Measurements from ENCODE around the gene CES3. TPM values are rescaled to one million over a fixed set of nuclear protein-coding genes. Genes with fewer than 3 reads are reported as not detected.
A peak's percentile ranks its signal among the peaks of the same experiment; 100 is the strongest.

Gene CES3
- total RNA-seq, 1 experiment from 2014 or later, result 3.7 TPM

DNA sequence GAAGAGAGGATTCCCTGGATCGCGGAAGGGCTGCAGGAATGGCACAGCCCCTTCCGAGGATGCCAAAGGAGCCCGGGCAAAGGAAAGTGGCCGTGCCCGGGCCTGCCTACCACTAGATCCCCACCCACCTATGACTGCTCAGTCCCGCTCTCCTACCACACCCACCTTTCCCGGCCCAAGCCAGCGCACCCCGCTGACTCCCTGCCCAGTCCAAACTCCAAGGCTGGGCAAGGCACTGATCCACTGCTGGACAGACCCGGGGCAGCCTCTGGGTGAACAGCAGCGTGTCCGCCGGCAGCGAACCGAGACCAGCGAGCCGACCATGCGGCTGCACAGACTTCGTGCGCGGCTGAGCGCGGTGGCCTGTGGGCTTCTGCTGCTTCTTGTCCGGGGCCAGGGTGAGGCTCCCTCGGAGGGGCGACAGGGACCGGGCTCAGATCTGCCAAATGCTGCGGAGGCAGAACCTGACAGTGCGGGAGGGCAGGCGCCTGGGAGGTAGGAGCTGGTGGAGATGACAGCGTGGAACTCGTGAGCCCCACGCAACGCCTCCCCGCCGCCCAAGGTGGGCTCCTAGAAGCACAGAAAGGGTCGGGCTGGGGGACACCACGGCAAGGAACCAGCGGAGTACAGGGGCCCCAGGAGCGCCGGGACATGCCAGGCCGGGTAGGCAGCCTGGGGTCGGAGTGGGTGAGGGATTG, 25.6 kb upstream of the CES3 start, which contains the start of gene CES2:
CES2 (plus strand) TSS at position 203 of the 698 bp plus-strand sequence; CDS start at position 323, 120 bp downstream.
- Histone ChIP-seq H3K79me1 (ENCODE audit: insufficient read depth, low read depth, low read length, poor library complexity, severe bottlenecking) (no peaks in the 10 kb centered on the region), H3K4me2 (ENCODE audit: insufficient read depth, insufficient read length, low read length) (peak within 1 kb of the TSS; percentile 95), H3K27ac (ENCODE audit: insufficient read length, low read depth, low read length) (no peak within 1 kb of the TSS), H3K4ac (ENCODE audit: low read depth, low read length) (no peak within 1 kb of the TSS), H3K4me1 (ENCODE audit: insufficient read depth, low read length) (no peaks in the 10 kb centered on the region), H3K9ac (ENCODE audit: extremely low read depth, insufficient read length, low read length) (peak within 1 kb of the TSS; percentile 66), H4K5ac (ENCODE audit: insufficient read length, low read depth, low read length) (no peak within 1 kb of the TSS), H2BK5ac (ENCODE audit: insufficient read length, low read length) (no peak within 1 kb of the TSS), H2AK5ac (ENCODE audit: insufficient read length, low read length) (no peak within 1 kb of the TSS), H3K14ac (ENCODE audit: insufficient read depth, low read length) (peak within 1 kb of the TSS; percentile 82), H4K91ac (ENCODE audit: insufficient read length, low read depth, low read length) (no peak within 1 kb of the TSS), H3K18ac (ENCODE audit: insufficient read length, low read depth, low read length) (peak within 1 kb of the TSS; percentile 27), H3K23ac (ENCODE audit: insufficient read length, low read depth, low read length) (no peak within 1 kb of the TSS), H2BK20ac (ENCODE audit: low read depth, low read length, poor library complexity, severe bottlenecking) (no peak within 1 kb of the TSS), H2BK15ac (ENCODE audit: low read depth, low read length) (no peak within 1 kb of the TSS), H3K56ac (ENCODE audit: insufficient read length, low read depth, low read length) (no peak within 1 kb of the TSS), H4K8ac (replicated peaks; ENCODE audit: insufficient read length, low read depth, low read length) (no peak within 1 kb of the TSS), H2AFZ (ENCODE audit: low read length) (no peak within 1 kb of the TSS), H2BK12ac (ENCODE audit: insufficient read length, low read depth, low read length) (no peak within 1 kb of the TSS), H4K20me1 (ENCODE audit: control insufficient read depth, insufficient read depth, insufficient read length) (no peaks in the 10 kb centered on the region), H3K9me3 (ENCODE audit: control insufficient read depth, low read depth, low read length) (no peaks in the 10 kb centered on the region), H3K79me2 (ENCODE audit: insufficient read depth, low read length) (no peaks in the 10 kb centered on the region), H2BK120ac (ENCODE audit: low read depth, low read length, poor library complexity, severe bottlenecking) (no peak within 1 kb of the TSS), H3T11ph (ENCODE audit: low read length) (no peak within 1 kb of the TSS), H3K27me3 (ENCODE audit: insufficient read depth, low read length) (no peaks in the 10 kb centered on the region), H3K23me2 (ENCODE audit: insufficient read length, low read depth, low read length, poor library complexity, severe bottlenecking) (peaks cover 16% of the 10 kb centered on the region)
- Mint-ChIP-seq H3K4me1 (peaks cover 13 to 27% of the 10 kb centered on the region in 2 experiments), H3K27me3 (ENCODE audit: low read depth) (no peaks in the 10 kb centered on the region), H3K27ac (peak within 1 kb of the TSS in 1 of 3 experiments; percentile 85; a peak in 2 of 7 replicates), H3K4me3 (peak within 1 kb of the TSS; percentile 96 to 97), H3K9me3 (no peaks in the 10 kb centered on the region), H3K36me3 (ENCODE audit: insufficient read depth in 1 of 3, low read depth in 3 of 3) (peaks cover 9 to 28% (median 11%) of the 10 kb centered on the region in 3 experiments)
- no peak for DNase-seq
- no CpG with 5 or more reads among the region's 44 CpGs for WGBS (ENCODE audit: extremely low coverage, insufficient read length, low lambda C conversion rate)
- TF ChIP-seq CTCF (conservative IDR thresholded peaks at IDR 0.05), result no peak

Data from H9 (cell line).